Measurements from ENCODE around the gene DHX40.

The DHX40 gene

DNA sequence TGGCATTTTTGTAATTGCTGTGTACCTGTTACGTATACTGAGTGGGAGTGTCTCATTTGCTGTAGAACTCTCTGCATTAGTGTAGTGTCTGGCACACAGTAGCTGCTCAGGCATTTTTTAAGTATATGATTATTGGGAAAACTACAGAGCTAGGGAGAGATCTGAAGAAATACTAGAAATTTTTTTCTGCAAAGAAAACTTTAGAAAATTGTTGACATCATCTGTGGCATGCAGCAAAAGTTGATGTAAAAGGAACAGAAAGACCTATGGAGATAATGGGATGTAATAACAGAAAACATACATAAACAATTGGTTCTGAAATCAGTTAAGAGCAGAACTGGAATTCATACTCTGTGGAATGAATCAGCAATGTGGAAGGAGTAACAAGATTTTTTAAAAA lies 65.9 kb downstream of the DHX40 start:
- DNase-seq = peak; percentile 40

DNA sequence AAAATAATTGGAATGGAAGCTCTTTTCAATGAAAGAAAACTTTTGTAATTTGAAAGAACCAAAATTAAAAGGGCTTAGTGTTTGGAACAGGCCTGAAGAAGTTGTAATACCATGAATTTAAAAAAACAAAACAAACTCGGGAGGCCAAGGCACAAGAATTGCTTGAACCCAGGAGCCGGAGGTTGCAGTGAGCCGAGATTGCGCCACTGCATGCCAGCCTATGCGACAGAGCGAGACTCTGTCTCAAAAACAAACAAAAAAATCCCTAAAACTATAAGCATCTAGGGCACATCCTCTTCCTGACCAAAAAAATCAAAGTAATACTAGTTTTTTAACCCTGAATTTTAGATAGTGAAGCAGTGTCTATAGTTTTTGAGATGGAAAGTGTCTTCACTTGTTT lies 67.0 kb downstream of the DHX40 start:
- DNase-seq = no peak

DNA sequence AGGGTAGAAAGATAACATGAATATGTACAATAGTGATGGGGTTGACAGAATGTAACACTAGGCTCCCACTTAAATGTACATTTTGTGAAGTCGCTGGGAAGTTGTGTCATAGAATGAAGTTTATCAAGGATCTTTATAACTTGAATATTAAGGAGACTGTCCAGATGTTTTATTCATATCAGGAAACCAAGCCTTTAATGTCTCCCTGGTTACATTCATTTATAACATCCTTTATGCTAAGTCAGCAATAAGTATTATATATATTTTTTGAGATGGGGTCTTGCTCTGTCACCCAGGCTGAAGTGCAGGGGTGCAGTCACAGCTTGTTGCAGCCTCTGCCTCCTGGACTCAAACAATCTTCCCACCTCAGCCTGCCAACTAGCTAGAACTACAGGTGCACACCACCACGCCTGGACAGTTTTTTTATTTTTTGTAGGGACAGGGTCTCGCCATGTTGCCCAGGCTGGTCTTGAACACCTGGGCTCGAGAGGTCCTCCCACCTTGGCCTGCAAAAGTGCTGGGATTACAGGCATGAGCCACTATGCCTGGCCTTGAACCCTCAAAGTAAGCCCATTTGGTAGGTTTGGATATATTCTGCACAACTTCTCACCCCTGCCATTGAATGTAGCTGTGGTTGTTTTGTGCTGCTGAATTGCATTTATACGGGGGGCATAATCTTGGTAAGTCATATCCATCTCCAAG lies 68.4 kb downstream of the DHX40 start:
- no peak for DNase-seq

DNA sequence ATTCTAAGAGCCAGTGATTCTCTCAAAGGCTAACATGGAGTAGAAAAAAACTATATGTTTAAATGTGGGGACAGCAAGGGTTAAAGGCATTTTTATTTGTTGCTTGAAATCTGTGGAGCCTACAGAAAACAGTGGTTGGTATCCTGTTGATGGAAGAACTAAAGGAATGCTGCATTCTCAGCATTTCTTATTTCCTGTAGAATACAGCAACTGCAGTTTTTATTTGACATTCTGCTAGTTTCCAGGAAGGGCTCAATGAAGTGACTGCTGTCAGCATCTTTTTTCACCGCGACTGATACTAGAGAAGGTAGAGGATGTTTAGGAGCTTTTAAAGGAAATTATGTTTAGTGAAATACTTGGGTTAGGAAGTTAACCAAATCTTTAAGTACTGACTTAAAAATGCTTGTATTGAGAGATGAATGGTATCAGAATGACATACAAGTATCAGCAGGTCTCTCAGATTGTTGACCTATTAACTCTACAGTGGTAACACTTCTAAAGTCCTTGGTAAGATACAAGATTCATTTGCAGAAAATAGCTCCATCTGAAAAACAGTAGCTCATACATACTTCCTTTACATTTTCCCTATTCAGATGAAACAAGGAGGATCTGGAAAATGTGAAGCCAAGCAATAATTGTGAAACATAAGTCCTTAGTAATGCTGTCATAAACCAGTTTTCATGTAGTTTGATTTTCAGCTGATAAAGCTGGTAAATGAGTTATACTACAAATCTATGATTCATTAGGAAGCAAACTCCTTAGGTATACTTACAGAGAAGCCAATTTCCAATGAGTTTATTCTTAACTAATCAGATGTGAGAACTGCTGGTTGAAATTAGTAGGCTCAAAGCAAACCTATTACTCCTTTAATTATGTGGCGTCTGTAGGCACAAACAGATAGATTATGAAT lies 69.5 kb downstream of the DHX40 start:
- DNase-seq = no peak

DNA sequence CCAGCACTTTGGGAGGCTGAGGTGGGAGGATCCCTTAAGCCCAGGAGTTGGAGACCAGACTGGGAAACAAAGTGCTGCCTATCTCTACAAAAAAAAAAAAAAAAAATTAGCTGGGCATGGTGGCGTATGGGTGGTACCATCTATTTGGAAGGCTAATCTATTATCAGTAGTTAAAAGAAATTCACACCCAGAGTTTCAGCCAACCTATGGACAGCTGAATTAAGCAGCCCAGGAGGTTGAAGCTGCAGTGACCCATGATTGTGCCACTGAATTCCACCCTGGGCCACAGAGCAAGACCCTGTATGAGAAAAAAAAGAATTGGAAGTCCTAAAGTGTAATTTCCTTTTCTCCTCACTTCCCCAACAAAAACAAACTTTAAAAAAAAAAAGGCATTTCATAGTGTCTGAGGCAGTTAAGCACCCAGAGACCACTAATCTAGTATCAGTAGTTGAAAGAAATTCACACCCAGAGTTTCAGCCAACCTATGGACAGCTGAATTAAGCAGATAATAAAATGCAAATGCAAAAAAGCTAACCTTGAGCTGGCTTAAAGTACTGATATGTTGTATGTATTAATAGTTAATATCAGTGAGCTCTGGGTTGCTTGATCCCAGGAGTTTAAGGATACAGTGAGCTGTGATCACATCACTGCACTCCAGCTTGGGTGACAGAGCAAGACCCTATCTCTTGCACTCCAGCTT lies 72.4 kb downstream of the DHX40 start:
- DNase-seq = no peak

DNA sequence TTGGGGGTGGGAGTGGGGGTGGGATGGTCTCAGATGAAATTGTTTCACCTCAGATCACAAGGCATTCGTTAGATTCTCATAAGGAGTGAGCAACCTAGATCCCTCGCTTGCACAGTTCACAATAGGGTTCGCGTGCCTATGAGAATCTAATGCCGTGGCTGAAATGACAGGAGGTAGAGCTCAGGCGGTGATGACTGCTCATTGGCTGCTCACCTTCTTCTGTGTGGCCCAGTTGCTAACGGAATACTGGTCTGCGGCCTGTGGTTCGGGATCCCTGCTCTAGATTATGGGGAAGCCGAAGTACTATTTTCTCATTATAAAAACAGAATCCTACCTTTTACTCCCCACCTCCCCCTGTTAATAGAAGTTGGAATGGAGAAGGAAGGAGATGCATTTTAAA lies 73.1 kb downstream of the DHX40 start:
- no peak for DNase-seq

DNA sequence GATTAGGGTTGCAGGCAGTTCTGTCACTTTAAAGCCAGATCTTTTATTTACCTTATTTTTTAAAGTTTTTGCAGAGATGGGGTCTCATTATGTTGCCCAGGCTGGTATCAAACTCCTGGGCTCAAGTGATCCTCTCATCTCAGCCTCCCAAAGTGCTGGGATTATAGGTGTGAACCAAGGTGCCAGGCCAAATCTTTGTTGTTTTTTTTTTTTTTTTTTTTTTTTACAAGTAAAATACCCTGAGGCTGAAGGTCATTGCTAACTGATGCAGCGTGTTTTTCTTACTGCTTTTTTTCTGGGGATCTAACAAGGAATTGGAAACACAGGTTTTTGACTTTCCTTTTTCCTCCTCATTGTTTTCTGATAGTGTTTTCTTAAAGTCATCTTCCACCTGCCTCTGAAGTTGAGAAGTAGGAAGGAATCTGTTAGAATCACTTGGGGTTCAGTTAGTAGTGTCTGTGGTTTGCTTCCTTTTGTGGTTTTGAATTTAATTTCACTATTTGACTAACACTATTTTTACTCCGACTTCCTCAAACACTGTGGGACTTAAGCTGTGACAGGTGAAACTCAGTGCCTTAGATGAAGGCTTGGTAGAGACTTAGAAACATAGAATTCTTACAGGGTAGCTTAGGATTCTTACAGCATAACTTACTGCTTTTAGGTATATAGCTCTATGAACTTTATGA lies 76.5 kb downstream of the DHX40 start:
- peak; percentile 37 for DNase-seq

DNA sequence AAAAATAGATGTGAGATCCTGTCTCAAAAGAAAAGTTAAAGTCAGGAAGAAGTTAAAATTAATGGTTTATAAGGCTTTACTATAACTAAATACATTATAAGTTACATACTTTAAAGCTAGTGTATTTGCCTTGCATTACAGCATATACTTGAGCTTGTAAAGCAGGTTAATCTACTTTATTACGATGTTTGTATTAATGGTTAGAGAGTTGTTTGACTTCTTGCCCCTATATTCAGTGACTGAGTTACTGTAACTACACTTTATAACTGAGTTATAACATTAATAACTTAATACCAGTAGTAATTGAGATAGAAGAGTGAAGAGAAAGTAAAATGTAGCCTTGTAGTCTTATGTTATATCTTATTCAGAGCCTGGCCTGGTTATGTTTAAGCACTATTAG lies 77.2 kb downstream of the DHX40 start:
- no peak for DNase-seq

DNA sequence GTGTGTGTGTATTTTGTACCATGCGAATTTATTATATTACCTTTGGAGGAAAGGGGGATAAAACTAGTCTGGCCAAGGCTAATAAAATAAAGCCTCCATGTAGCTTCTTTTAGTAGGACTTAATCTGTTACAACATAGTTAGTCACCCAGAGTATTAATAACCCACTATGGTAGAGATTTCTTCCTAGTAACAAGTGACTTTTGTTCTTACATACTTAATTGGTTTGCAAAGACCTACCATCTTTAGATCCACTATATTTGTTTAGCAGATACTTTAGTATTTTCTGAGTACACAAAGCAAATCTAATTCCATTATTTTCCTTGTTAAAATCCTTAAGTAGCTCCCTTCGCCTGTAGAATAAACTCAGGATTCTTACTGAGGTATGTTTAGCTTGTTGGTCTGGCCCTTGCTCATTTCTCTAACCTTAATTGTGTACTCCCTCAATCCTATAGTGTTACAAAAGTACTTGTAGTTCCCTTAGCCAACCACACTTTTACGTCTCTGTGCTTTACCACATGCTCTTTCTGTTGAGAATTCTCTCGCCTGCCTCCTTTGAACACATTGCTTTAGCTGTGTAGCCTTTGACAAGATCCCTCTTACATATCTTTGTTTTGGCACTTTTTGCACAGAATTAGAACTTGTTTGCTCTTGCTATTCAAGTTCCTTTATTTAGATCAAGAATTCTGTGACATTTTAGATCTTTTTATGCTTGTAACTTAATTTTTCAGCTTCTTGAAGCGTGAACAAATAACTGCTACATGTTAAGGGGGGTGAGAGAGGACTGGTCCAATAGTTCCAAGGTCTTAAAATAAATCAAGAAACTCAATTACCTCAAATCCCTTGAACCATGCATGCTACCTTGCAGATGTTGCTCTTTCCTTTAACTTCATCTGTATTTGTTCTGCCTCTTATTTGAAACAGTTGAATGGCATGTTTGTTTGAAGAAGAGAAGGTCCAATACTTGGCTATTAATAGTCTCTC lies 78.0 kb downstream of the DHX40 start:
- DNase-seq = peak; percentile 52

DNA sequence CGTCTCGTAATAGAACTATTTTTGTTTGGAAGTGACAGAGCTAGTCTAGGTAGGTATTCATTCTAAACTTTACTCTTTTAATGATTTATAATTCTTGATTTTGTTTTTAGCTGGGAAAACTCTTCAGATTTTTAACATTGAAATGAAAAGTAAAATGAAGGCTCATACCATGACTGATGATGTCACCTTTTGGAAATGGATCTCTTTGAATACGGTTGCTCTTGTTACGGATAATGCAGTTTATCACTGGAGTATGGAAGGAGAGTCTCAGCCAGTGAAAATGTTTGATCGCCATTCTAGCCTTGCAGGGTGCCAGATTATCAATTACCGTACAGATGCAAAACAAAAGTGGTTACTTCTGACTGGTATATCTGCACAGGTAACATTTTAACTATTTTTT lies 81.9 kb downstream of the DHX40 start:
- no peak for DNase-seq

DNA sequence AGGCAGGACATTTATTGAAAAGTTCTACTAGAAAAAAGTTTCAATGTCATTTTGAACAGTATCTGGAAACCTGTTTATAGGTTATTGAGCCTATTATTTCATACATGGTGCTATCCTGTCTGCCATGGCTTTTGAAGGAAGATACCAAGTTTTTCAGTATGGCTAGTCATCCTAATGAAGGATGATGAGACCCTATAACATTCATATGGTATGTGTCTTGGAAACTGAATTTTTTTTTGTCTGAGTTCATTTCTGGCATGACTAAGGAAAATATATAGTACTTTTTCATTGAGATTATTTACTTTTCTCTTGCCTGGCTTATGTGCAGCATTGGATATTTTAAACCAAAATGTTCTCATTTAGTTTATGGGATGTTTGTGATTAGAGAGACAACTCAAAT lies 84.5 kb downstream of the DHX40 start:
- no peak for DNase-seq

DNA sequence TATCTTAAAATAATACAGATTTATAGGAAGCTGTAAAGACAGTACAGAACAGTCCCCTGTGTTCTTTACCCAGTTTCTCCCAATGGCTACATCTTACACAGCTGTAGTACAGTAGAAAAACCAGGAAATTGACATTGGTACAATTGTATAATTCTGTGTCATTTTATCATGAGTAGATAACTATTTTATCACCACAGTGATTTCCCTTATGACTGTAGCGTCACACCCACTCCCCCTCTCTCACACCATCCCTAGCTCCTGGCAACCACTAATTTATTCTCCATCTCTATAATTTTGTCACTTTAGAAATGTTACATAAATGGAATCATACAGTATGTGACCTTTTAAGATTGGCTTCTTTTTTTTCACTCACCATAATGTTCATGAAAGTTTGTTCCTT lies 85.2 kb downstream of the DHX40 start:
- no peak for DNase-seq

DNA sequence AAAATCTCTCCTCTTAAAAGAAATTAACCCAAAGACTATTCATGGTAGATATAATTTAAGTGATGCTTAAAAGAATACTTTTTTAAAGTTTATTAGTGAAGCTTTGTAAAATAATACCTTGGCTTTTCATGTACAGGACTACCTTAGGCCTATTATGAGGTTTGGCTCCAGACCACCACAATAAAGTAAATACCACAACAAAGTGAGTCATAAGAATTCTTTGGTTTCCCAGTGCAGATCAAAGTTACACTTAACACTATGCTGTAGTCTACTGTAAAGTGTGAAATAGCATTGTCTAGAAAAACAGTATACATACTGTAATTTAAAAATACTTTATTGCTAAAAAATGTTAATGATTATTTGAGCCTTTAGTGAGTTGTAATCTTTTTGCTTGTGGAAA lies 85.9 kb downstream of the DHX40 start:
- no peak for DNase-seq

DNA sequence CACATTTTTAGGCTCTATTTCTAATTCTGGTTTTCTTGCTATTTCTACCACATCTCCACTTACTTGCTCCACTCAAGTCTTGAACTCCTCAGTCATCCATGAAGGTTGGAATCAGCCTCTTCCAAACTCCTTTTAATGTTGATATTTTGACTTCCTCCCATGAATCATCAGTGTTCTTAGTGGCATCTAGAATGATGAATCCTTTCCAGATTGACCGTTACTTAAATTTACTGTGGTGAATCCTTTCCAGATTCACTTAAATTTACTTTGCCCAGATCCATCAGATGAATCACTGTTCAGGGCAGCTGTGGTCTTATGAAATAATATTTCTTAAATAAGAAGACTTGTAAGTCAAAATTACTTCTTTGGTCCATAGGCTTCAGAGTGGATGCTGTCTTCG lies 86.7 kb downstream of the DHX40 start:
- DNase-seq = peak; percentile 27

DNA sequence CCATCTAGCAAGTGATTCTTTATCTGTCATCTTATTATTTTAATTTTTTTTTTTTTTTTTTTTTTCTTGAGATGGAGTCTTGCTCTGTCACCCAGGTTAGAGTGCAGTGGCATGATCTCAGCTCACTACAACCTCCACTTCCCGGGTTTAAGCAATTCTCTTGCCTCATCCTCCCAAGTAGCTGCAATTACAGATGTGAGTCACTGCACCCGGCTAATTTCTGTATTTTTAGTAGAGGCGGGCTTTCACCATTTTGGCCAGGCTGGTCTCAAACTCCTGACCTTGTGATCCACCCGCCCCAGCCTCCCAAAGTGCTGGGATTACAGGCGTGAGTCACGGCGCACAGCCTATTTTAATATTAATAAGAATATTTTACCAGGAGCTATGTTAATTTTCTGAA lies 91.2 kb downstream of the DHX40 start:
- DNase-seq = peak; percentile 83

Measured in suppressor macrophage treated with lipopolysaccharide for 4 hours (primary cell).